Hepatocyte (in vitro differentiated cells): ENCODE results near the gene CHCHD6.

Experiments
- EZH2 ChIP-seq: fragments of 200-600 bp; sonication (generic); IDR thresholded peaks from 2 replicates; pipeline ENCODE4 v1.6.1; 2016; ENCODE audit warnings: antibody characterized with exemption, mild to moderate bottlenecking, borderline replicate concordance
- TF ChIP-seq, protein P1 (sequence below): fragments of 200-600 bp; sonication (generic); IDR thresholded peaks from 2 replicates; pipeline ENCODE4 v1.5.1; 2016; ENCODE audit warnings: antibody characterized with exemption, mild to moderate bottlenecking; ENCODE audit not compliant: poor library complexity

DNA sequence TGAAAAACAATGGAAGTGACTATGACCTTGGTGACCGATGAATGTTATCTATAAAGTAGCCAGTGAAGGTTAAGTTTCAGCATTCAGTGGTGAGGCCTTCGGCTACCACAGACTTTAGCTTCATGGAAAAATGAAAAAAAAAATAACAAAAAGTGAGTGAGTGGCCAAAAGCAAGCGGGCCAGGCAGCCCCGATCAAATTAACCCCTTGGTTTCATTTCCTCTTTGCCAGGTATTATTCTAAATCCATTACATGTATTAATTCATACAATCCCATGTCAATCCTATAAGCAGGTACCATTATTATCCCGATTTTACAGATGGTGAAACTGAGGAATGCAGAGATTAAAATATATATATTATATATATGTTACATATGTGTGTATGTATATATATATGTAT is 21.0 kb upstream of the CHCHD6 start:
- TF ChIP-seq, protein P1, sequence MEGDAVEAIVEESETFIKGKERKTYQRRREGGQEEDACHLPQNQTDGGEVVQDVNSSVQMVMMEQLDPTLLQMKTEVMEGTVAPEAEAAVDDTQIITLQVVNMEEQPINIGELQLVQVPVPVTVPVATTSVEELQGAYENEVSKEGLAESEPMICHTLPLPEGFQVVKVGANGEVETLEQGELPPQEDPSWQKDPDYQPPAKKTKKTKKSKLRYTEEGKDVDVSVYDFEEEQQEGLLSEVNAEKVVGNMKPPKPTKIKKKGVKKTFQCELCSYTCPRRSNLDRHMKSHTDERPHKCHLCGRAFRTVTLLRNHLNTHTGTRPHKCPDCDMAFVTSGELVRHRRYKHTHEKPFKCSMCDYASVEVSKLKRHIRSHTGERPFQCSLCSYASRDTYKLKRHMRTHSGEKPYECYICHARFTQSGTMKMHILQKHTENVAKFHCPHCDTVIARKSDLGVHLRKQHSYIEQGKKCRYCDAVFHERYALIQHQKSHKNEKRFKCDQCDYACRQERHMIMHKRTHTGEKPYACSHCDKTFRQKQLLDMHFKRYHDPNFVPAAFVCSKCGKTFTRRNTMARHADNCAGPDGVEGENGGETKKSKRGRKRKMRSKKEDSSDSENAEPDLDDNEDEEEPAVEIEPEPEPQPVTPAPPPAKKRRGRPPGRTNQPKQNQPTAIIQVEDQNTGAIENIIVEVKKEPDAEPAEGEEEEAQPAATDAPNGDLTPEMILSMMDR, result no peak
- TF ChIP-seq EZH2, result no peak
